HG02884 (cell line): ENCODE data around the gene TCP11L2.
"Not testable (repeated sequence)": the region's sequence is repeated elsewhere in the genome, so short reads cannot be mapped to it uniquely, and the experiment has no call there.

ENCODE experiments used
- ATAC-seq: cut with Tn5 transposase; IDR thresholded peaks from one replicate; pipeline ENCODE4 v1.9.1; 2021; ENCODE audit warnings: mild to moderate bottlenecking, moderate library complexity; ENCODE audit not compliant: unreplicated experiment

TCP11L2 gene

DNA sequence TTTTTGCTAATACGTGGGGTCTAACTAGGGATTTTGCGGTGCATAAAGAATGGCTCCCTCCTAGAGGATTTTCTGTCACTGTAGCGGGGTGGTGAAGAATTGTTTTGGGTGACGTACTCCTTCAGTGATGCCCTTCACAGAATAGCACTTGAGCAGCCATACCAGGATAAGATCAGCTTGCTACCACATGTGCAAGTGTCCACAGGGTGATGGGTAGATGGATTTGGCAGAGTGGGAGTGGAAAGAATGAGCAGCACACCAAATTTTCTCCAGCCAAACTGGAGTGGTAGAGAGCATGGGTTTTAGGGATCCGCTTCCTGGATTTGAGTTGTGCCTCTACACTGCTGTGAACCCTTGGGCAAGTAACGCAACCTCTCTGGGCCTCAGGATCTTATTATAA, 2.3 kb downstream of the TCP11L2 start:
- ATAC-seq, result no peak

GRCh38 chr12:106305376-106305775, 2.8 kb downstream of the TCP11L2 start:
- no peak for ATAC-seq

DNA sequence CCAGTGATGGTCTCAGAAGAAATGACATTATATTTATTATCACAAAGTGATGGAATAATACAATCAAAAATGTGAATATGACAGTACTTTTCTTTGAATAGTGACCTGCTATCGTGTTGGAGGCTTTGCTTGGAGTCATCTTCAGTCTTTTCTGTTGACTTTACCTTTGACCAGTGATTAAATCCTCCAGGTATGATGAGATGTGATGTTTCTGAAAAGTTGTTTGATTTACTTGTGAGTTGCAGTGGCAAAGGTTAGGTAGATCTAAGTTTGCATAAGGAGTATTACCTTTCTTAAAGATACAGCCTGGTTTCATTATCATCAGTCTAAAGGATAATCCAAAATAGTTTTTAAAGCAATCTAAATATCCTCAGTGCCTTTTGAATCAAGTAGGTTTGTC, 4.6 kb downstream of the TCP11L2 start:
- ATAC-seq, result no peak

GRCh38 chr12:106308121-106308520, 5.6 kb downstream of the TCP11L2 start:
- ATAC-seq, result no peak

GRCh38 chr12:106308611-106309010, 6.1 kb downstream of the TCP11L2 start:
- ATAC-seq, result no peak

DNA sequence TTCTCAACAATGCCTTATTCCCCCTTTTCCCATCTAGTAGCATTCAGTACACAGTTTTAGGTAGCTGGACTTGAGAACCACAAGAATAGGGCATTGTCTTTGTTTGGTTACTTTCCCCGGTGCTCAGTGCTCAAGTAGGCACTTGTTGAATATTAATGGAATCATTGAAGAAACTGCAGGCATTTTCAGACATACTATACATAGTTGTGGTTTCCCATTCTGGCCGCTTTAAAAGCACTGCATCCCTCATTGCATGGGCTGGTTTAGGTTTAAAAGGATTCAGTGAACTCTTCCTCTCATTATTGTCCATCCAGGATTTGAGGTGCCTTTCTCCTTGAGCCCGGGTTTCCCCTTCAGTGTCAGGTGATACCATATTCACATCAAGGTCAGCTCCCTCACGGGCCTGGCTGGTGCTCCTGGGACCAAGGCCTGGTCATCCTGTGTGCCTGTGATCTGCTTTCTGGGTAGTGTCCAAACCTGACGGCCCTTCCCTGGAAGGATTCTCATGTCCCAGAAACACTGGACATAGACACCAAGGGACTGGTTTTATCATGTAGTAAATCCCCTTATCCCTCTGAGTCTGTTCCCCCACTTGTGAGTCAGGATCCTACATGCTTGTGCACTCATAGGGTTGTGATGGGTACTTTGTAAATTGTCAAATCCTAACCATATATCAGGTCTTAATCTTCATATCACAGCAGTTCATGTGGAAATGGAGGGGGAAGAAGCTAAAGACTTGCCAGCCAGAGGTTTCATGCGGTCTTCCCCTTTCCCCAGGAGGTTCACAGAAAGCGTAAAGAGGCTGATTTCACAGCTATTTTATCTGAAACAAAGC, 7.4 kb downstream of the TCP11L2 start:
- ATAC-seq, result no peak

DNA sequence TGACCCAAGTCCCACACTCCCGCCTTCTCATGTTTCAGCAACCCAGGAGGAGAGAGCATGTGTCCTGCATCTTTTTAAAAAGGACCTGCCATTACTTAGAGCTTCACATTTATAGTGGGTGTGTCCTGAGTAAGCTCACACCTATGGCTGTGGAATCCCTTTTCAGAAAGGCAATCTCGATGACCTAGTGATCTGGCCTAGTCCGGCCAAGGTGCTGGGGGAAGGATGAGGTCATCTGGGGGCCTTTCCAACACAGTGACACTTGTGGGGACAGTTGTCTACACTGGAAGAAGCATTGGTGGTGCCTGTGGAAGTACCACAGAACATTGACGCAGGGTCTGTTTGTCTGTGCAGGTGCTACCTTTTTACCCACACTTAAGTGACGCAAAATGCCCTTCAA, 8.2 kb downstream of the TCP11L2 start:
- ATAC-seq, result no peak

GRCh38 chr12:106311139-106311538, 8.6 kb downstream of the TCP11L2 start:
- ATAC-seq, result no peak

DNA sequence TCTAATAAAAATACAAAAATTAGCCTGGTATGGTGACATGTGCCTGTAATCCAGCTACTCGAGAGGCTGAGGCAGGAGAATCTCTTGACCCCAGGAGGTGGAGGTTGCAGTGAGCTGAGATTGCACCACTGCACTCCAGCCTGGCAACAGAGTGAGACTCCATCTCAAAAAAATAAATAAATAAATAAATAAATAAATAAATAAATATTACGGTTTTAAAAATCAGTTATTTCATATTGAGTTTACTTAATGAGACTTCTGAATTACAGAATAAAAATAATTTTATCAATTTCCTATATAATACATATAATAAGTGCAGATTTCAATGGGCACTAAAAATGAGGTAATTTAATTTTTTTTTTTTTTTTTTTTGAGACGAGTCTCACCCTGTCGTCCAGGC, 10.9 kb downstream of the TCP11L2 start:
- ATAC-seq, result not testable (repeated sequence)

DNA sequence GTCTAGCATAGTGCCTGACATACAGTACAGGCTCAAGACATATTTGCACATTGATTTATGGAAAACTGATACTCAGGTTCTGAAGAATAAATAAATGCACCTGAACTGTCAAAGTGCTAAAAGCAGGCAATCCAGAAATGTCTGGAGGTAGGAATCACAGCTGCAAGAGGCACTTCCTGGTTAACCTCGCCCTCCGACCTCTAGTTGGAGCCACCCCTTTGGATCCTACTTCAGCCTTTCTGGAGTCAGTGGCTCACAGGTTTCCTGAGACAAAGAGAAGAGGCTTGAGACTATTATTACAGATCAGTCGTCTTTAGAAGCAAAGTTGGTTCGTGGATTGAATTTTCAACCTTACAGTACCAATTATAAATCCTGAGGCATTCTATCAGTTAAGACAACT, 13.0 kb downstream of the TCP11L2 start:
- ATAC-seq, result no peak

- ATAC-seq, result no peak
These were observed 15.0 kb downstream of the TCP11L2 start for GRCh38 chr12:106317406-106318082.

DNA sequence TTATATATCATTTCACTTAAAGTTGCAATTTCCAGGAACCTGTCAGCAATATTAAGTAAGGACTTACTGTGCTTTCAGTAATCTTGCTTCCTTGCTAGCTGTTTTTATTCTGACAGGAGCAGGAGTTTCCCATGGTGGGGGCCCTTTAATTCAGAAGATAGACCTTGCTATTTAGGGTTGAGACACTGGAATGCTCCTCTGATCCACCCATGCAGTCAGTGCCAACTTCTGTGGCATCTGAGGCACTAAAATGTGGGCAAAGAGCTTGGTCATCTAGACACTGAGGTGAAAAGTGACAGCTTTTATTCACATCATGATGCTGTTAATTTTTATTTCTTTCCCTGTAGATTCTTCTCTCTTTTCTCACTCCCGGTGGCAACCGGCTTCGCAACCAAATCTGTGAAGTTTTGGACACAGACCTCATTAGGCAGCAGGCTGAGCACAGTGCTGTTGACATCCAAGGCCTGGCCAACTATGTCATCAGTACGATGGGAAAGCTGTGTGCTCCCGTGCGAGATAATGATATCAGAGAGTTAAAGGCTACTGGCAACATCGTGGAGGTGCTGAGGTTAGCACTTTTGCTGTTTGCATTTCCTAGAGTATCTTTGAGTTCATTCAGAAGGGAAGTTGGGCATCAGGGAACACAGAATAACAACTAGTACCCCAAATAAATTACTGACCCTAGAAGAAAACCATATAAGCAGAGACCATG, 18.8 kb downstream of the TCP11L2 start:
- ATAC-seq, result no peak

DNA sequence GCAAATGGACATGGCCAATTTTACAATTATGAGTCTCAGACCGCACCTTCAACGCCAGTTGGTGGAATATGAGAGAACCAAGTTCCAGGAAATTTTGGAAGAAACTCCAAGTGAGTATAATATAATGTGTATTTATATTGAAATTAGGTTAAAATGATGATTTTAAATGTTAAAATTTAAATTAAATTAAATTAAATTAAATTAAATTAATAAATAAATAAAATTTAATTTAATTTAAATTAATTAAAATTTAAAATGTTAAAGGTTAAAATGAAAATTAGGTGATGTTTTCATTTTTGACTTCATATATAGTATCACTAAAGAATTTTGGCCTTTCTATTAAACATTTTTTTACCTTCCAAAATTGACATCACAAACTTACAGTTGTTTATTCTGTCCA, 21.0 kb downstream of the TCP11L2 start:
- ATAC-seq, result no peak

GRCh38 chr12:106327309-106327869, 24.9 kb downstream of the TCP11L2 start:
- no peak for ATAC-seq

DNA sequence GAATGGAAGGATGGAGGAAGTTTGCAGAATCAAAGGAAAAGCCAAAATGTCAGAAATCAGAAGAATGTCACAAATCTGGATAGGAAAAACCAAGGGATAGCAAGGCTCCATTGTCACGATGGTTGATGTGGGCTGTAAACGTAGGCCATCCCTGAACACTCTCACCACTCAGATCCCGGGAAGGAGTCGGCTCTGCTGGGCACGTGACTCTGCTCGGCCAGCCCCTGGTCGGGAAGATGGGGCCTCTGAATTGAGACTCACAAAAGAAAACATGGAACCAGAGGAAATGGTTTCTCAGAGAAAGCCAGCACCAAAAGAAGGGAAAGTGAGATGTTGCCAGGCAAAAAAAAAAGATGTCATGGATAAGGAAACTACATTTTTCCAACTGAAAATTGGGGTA, 26.2 kb downstream of the TCP11L2 start:
- no peak for ATAC-seq

DNA sequence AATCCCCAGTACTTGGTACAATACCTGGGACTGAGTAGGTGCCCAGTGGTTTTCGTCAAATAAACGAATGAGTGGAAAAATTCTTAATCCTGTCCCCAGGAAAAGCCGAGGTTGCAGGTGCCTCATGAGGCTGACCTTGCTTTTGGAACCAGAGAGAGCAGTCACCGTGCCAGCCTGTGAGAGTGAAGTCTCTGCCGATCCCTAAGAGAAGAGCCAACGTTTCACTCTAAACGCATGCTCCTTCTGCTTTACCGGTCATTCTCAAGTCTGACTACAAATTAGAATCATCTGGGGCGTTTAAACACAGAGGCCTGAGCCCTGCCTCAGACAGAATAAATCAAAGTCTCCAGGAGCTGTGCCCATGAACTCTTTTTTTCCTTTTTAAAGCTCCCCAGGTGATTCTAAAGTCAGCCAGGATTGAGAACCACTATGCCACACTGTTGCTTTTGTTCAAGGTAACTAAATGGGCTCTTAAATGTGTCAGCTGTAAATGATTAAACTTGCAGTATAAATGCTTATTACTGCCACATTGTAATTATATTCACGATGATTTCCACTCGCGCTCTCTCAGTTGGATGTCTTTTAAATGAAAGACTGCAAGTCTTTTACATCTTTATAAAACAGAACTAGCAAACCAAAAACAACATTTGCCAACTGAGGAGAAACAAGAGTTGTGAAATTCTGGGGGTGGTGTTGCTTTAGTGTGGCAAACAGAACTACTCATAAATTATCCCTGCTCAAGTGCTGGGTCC, 26.9 kb downstream of the TCP11L2 start:
- no peak for ATAC-seq

DNA sequence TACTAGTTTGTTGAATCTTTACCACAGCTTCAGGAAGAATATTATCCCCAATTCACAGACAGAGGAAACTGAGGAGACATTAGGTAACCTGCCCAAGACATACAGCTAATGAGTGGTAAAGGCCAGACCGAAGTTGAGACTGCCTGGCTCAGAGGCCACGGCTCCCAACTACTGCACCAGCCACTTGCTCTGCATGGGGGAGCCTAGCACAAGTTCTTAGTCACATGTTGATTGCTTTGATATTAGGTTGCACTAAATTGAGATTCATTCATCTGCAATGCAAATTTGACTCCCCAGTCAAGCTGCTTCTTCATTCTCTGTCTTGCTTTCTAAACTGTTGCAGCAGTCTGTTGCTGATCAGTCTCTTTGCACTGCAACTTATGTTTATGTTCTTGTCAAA, 29.1 kb downstream of the TCP11L2 start:
- no peak for ATAC-seq

GRCh38 chr12:106332536-106332935, 30.0 kb downstream of the TCP11L2 start:
- ATAC-seq, result no peak

- ATAC-seq, result no peak
These were observed 30.5 kb downstream of the TCP11L2 start for GRCh38 chr12:106333010-106333409.

- ATAC-seq, result no peak
These were observed 31.2 kb downstream of the TCP11L2 start for GRCh38 chr12:106333756-106334155.
